HG02973 (cell line): ENCODE measurements around the gene MYCL.

ENCODE experiments used
- ATAC-seq: cut with Tn5 transposase; IDR thresholded peaks from one replicate; pipeline ENCODE4 v1.9.1; 2021; ENCODE audit warnings: moderate library complexity; ENCODE audit not compliant: unreplicated experiment

The MYCL gene

GRCh38 chr1:39857126-39857878 lies 44.4 kb downstream of the MYCL start:
- ATAC-seq: no peak

DNA sequence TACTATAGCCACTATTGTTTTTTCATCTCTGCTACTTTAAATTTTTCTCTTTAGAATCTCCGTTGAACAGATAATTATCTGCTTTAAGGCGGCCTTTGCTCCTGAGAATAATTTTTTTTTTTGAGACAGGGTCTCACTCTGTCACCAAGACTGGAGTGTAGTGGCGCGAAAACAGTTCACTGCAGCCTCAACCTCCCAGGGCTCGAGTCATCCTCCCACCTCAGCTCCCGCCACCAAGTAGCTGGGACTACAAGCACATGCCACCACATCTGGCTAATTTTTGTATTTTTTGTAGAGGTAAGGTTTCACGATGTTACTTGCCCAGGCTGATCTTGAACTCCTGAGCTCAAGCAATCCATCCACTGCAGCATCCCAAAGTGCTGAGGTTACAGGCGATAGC lies 47.0 kb downstream of the MYCL start:
- ATAC-seq: no peak

DNA sequence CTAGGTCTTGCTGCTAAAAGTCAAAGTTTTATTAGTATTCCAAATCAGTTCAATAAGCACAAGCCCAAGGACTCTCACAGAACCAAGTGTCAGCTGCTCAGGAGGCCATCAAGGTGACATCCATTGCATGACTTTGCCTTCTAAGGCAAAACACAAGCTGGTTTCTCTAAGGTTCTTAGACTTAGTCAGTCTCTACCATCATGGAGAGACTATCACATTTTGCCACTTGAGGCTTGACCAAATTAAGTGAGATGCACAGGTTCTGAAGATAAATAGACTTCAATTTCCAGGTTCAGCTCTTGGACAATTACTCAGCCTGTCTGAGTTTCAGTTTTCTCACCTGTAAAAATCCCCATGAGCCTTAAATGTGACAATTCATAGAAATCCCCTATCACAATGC lies 47.4 kb downstream of the MYCL start:
- ATAC-seq: no peak

DNA sequence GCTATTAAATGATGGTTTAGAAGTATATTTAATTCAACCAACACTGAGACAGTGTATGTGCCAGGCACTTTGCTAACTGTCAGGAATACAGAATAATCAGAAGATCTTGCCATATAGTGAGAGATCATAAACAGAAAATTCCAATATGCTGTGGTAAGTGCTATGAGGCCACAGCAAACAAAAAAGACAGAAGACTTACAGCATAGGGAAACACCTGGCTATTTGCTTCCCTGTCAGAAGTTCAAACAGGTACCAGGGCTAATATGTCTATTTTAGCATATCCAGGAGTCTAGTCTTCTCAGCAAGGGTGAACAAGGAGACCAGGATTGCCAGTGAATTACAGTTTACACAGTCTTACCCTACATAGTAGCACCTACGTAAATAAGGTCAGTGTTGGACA lies 48.8 kb downstream of the MYCL start:
- ATAC-seq: no peak

- no peak for ATAC-seq
These were observed 49.4 kb downstream of the MYCL start for GRCh38 chr1:39852214-39852791.

DNA sequence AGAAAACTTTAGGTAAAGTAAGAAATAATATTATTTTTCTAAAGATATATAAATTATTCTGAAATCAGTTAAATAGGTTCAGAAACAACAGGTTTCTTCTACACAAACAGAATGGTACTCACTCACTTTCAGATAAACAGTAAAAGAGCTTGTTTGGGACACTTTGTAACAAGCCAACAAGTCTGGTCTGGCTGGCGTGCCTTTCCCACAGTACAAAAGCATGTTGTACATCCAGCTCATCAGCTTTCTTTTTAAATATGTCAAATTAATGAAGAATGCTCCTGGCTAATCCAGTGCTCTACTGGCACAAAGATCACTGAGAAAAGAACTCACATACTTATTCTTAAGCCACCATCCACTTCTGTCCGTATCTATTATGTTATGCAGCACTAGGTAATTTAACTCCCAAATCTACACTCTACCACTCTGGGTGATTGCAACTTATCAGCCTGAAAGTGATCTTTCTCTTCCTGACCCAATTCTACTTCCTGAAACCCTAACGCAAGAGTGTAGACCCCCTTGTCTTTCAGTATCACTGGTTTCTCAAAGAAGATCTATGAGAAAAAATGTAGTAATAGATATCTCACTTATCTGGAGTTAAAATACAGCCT lies 51.0 kb downstream of the MYCL start:
- ATAC-seq: no peak

- ATAC-seq: no peak
These were observed 52.5 kb downstream of the MYCL start for GRCh38 chr1:39849203-39849602.

DNA sequence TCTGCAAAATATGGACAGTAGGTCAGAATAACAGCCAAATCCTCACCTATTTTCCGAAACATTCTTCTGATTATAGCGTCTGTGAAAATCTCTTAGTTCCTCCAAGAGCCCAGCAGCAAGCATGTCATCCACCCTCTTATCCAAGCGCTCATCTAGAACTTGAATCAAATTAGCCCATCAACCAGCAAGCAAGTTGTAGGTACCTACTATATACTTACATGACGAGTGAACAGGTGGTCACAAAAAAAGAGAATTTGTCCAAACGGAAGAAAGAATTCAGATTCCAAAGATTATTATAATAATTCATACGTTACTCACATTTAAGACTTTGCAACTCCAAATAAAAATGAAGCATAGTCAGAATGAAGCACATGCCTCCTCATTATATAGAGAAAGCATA lies 53.8 kb downstream of the MYCL start:
- ATAC-seq: no peak

DNA sequence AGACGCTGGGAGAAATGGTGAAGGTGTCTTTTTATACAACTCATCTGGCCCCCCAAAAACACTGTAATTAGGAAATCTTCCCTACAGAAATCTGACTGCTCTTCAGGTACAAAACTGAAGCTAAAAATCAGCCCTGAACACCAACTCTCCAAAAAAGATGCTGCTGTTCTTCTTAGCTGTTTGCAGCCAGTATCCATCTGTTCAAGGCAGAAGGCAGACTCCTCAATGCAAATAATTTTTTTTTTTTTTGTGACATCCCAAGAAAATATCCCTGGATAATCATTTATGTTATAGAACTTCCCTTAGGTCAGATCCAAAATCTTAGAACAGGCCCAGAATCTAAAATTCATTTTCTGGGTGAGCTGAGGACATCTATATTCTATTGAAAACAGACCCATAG lies 54.9 kb downstream of the MYCL start:
- ATAC-seq: no peak

- peak; percentile 67 for ATAC-seq
These were observed 55.8 kb downstream of the MYCL start for GRCh38 chr1:39845569-39846566.
